SKM-1 treated with dmso at 0.1 percent for 144 hours (cell line): ENCODE data around the gene METTL26.

Source experiments
- DNase-seq: peaks from one replicate; lab custom pipeline; 2025; ENCODE audit not compliant: unreplicated experiment; lab: John Stamatoyannopoulos, UW

METTL26 gene

DNA sequence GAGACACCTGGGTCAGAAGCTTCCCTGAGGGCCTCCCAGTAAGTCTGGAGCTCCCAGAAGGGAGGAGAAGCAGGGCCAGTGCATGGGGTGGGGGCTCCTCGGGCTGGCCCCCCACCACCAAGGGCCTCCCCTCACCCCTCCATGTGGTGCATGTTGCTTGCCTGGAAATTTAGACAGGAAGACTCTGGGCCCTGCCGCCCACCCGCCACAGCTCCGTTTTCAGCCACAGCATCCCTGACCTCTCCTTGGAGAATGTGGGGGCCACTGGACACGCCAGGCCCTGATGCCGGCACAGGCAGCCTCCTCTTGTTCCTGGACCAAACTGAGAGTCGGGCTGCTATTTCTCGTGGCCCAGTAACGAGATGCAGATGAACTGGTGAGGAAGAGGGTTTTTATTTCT, 2.7 kb upstream of the METTL26 start:
- DNase-seq = no peak

DNA sequence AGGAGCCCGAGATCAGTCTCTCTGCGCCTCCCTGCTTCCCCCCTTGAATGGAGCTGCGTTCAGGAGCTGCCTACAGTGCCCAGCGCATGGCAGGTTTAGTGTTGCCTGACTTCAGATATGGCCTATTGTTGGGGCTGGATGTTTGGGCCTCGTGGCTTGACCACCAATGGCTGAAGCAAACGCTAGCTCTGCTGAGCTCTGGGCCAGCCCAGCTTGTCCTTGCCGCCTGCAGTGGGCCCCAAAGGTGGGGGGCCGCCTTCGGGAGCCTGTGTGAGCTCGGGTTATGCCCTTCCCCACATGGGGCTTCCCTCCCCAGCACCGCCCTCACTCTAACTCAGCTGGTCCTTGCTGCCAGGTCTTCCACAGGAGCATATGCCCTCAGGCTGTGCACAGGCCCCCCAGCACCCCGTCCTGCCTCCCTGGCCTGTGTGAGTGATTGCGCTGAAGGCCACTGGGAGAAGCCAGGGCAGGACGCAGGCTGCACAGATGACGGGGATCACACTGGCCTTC, 2.0 kb upstream of the METTL26 start:
- DNase-seq = no peak

DNA sequence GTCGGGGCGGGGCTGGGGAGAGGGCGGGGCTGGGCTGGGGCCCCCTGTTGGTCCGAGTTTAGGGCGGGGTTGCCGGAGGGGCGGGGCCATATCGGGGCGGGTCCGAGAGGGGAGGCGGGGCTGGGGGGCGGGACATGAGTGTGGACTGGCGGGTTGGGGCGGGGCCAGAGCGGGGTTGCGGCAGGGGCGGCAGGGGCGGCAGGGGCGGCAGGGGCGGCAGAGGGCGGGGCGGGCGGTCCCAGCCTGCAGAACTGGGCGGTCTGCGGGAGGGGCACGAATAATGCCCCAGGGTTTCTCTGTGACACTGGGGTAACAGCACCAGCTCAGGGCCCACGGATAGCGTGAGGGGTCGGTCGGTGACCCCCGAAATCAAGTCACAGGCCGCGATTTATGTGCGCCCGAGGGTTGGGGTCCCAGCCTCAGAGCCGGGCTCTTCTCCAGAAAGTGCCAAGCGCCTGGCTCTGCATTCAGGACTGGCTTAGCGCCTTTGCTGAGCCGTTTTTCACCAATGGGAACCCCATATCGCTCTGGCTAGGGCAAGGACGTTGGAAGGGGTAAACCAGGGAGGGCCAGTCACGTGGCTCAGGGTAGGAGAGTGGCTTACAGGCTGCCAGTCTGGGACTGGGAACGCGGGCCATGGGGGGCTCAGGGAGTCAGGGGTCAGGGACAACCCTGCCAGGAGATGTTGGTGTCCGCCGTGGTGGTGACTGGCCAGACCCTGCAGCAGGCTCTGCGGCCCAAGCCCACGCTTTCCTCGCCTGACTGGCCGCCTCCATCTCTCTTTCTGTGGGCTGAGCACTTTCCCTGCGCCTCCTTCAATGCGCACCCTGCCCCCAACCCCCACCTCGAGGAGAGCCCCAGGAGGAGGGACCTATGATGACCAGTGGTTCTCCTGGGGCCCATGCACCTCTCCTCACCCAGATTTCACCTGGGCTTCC, 1.2 kb upstream of the METTL26 start:
- peak; percentile 3 for DNase-seq

DNA sequence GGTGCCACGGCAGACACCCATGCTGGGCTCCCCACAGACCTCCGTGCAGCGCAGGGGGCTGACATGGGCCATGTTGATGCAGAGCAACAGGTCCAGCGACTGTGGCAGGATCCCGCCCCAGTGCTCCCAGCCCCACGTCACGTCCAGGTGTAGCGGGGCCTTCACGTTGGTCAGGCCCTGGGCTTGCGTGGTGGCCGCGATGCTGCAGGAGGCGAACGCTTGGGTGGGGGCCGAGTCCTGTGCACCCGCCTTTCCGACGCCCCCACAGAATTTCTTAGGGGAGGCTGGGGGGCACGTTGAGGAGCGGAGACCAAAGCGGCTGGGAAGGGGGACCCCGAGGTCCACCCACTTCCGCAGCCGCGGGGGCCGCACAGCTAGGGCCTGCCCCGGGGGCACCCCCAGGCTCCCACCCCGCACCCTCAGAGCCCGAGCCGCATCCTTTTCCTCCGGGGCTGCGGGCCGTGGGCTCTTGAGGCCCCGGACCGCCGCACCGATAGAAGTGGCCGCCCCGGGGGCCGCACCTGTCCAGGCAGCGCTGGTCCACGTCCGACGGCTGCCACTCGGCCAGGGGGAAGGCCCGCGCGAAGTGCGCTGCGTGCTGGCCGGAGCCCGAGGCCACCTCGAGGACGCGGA, 416 bp downstream of the METTL26 start:
- no peak for DNase-seq

DNA sequence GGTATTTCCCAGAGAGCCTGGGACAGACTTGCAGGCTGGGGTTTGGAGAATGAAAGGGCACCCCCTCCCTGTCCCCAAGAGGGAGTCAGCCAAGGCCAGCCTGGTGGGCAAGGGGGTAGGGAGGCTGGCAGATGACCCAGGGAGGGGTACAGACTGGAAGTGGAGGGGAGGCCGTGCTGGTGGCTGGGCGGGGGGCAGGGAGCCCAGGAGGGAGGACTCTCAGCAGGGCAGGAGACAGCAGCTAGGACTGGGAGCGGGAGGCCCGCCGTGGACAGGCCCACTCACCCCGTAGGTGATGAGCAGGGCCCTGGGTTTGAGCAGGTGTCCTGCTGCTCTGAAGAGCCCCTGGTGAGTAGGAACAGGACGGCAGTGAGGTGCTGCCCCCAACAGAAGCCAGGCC, 1.1 kb downstream of the METTL26 start:
- DNase-seq = no peak

DNA sequence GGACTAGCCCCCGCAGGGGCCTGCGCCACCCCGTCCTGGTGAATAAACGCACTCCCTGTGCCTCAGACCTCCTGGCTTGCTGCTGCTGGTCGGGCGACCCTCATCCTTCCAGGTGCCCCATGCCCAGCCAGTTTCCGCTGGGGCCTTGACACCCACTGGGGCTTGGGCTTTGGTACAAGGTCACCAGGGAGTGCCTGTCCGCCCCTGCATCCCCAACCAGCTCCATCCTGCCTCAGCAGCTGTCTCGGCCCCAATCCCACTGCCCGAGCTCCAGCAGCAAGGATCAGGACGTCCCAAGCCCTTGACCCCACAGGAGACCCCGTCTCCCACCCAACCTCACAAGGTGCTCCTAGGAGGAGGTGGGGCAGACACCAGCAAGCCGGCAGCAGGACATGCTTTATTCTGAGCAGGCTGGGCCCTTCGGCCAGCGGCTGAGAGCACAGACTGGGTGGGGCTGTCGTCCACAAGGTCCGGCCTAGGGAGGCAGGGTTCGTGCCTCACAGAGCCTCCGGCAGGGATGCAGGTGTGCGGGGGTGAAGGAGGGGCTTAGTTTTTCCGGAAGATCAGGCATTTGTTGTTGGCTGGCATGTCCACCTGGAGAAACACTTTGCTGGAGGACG, 1.9 kb downstream of the METTL26 start:
- no peak for DNase-seq

DNA sequence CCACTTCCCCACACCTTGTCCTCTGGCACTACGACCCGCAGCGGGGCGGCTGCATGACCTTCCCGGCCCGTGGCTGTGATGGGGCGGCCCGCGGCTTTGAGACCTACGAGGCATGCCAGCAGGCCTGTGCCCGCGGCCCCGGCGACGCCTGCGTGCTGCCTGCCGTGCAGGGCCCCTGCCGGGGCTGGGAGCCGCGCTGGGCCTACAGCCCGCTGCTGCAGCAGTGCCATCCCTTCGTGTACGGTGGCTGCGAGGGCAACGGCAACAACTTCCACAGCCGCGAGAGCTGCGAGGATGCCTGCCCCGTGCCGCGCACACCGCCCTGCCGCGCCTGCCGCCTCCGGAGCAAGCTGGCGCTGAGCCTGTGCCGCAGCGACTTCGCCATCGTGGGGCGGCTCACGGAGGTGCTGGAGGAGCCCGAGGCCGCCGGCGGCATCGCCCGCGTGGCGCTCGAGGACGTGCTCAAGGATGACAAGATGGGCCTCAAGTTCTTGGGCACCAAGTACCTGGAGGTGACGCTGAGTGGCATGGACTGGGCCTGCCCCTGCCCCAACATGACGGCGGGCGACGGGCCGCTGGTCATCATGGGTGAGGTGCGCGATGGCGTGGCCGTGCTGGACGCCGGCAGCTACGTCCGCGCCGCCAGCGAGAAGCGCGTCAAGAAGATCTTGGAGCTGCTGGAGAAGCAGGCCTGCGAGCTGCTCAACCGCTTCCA, 2.6 kb downstream of the METTL26 start:
- no peak for DNase-seq

DNA sequence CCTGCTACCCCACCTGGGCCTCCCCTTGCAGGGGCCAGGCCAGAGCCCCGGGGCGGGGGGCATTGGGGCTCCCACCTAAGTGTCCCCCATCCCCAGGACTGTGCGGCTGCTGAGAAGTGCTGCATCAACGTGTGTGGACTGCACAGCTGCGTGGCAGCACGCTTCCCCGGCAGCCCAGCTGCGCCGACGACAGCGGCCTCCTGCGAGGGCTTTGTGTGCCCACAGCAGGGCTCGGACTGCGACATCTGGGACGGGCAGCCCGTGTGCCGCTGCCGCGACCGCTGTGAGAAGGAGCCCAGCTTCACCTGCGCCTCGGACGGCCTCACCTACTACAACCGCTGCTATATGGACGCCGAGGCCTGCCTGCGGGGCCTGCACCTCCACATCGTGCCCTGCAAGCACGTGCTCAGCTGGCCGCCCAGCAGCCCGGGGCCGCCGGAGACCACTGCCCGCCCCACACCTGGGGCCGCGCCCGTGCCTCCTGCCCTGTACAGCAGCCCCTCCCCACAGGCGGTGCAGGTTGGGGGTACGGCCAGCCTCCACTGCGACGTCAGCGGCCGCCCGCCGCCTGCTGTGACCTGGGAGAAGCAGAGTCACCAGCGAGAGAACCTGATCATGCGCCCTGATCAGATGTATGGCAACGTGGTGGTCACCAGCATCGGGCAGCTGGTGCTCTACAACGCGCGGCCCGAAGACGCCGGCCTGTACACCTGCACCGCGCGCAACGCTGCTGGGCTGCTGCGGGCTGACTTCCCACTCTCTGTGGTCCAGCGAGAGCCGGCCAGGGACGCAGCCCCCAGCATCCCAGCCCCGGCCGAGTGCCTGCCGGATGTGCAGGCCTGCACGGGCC, 3.4 kb downstream of the METTL26 start:
- no peak for DNase-seq

DNA sequence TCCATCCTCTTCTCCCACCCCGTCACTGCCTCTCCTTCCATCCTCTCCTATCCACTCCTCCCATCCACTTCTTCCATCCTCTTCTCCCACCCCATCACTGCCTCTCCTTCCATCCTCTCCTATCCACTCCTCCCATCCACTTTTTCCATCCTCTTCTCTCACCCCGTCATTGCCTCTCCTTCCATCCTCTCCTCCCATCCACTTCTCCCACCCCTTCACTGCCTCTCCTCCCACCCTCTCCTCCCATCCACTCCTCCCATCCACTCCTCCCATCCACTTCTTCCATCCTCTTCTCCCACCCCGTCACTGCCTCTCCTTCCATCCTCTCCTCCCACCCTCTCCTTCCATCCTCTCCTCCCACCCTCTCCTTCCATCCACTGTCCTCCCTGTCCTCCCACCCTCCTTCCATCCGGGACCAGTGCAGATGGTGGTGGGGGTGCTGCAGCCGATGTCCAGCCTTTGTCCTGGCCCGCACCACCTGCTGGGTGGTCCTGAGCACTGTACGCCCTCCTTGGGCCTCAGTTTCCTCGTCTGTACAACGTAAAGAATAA, 4.2 kb downstream of the METTL26 start:
- no peak for DNase-seq

DNA sequence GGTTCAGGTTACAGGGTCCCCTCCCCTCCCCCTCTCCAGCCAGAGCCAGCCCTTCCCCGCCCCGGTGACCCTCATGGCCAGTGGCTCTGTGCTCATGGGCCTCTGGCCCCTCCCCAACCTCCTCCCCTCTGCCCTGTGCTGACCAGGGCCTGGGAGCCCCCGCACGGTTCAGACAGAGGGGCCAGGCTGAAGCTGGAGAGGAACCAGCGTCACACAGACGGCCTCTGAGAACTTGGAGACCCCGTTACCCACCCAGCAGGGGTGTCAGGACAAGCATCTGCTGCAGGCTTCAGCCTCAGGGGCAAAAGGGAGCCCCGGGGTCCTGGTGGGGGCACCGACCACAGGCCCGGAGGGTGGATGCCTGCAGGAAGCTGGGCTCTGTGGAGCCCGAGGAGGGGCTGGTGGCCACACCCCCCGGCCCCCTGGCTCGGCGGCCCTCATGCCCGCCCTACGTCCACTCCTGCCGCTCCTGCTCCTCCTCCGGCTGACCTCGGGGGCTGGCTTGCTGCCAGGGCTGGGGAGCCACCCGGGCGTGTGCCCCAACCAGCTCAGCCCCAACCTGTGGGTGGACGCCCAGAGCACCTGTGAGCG, 5.2 kb downstream of the METTL26 start, which contains the start of gene WFIKKN1:
TSS of gene WFIKKN1 (plus strand) at position 171 of the 591 bp plus-strand sequence. CDS start at position 440, 269 bp downstream.
- DNase-seq = no peak

DNA sequence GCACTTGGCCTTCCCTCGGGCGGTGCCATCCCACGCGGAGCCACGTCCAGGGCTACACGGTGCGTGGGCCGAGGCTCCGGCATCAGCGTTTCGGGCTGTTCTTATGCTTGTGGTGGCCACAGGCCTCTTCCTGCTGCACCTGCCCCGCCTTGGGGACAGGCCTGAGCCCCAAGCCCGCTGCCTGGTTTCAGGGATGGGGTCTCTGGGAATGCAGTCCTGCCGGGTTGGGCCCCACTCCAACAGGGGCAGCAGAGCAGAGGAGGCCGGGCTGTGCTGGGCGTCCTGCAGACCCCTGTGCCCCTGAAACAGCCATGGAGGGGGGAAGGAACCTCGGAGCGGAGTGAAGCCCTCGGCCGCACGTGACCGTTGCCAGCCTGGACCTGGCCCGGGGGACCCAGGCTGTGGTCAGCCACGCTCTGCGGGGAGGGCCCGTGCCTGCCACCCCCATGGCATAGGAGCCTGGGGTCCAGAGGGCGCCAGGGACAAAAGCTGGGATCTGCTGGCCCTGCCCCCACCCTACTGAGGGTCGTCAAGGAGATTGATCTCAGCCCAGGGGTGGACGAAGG, 5.8 kb downstream of the METTL26 start:
- no peak for DNase-seq

DNA sequence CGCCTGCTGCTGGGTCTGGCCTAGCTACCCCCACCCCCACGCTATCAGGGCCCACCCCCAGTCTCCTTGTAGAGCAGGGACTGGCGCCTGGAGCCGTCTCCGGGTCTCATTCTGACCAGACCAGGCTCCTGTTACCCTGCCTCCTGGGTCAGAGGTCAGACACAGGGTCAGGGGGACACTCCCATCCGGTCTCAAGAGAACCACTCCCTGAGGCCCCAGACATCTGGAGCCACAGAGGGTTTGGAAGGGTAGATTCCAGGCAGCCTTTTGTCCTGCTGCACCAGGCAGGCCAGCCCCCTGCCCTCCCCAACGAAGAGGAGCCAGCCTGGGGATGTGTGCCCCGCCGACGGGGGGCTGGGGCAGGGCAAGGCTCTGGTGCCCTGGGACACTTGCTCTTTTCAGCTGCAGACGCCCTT, 6.3 kb downstream of the METTL26 start:
- DNase-seq = no peak

DNA sequence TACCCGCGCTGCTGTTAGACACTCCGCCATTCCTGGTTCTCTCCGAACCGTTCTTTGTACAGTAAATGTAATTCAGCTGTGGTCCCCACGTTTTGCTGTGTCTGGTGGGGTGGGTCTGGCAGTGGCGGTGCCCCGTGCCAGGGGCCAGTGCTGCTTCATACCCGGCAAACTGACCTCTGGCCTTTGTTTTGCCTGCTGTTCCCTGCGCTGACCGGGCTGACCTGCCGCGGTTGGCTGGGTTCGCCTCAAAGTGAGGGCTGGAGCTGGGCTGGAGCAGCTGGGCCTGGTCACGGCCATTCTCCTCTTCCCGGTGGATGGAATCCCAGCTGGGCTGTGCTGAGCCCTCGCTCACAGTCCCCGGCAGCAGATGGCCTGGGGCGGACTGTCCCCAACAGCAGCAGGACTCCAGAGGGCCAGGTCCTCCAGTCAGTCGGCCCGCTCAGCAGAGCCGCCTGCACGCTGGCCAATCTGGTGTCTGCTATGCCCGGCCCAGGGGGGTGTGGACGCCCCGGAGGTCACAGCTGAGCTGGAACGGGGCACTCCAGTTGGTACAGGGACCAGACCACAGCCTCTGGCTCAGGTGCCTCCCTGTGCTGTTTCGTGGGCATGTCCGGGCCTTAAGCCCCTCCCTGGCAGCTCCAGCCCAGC, 6.8 kb downstream of the METTL26 start:
- DNase-seq = no peak

DNA sequence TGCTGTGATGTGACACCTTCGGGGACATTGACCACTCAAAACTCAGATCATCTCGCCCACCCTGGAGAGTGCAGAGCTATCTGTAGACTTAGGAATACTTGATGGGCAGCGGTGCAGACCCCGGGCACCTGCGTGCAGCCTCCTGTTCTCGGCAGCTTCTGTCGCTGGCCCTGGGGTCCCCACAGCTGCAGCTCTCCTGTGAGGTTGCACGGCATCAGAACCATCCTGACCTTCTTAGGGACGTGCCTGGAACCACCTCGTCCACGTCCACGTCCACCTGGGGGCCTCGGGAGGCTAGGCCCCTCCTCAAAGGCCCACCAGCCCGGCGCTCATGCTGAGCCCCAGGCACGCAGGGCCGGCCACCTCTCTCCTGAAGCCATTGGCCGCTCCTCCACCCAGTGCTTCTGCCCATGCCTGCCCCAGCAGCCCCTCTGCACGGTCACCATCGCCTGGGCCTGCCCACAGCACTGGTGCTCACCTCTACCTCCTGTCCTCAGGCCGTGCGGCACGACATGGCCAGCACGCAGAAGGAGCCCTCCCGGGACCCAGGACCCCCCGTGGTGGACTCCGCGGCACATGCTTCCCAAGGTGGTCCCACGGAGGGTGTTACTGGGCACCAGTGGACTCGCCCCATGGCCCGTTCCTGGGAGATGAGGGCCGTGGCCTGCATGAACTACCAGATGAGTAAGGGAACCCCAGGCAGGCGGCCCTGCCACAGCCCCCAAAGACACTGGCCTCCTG, 7.6 kb downstream of the METTL26 start:
- no peak for DNase-seq

DNA sequence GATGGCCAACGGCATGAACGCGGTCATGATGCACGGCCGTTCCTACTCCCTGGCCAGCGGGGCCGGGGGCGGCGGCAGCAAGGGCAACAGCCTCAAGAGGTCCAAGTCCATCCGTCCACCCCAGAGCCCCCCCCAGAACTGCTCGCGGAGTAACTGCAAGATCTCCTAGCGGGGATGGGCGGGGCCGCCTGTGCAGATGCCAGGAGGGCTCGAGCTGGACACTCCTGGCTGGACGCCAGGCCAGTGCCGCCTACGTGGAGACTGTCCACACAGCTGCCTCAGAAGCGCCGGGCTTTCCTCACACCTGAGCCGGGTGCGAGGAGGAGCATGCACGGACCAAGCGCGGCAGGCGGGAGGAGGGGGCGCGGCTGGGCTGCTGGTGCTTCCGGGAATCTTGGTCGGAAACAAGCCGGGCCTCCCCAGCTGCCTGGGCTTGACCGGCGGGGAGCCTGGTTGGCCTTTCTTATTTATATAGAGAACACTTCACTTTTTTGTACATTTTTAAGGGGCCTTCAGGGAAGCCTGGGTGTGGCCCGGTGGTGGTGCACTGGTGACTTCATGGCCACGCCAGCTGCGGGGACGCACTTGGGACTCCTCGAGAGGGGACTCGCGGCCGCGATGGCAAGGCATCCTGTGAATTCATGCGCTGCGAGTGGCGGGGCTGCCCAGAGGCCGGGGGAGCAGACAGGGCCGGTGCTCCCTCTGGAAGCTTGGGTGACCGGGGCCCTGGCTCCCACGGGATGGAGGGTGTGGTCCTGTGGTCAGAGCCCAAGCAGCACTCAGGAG, 8.5 kb downstream of the METTL26 start:
- DNase-seq = no peak

DNA sequence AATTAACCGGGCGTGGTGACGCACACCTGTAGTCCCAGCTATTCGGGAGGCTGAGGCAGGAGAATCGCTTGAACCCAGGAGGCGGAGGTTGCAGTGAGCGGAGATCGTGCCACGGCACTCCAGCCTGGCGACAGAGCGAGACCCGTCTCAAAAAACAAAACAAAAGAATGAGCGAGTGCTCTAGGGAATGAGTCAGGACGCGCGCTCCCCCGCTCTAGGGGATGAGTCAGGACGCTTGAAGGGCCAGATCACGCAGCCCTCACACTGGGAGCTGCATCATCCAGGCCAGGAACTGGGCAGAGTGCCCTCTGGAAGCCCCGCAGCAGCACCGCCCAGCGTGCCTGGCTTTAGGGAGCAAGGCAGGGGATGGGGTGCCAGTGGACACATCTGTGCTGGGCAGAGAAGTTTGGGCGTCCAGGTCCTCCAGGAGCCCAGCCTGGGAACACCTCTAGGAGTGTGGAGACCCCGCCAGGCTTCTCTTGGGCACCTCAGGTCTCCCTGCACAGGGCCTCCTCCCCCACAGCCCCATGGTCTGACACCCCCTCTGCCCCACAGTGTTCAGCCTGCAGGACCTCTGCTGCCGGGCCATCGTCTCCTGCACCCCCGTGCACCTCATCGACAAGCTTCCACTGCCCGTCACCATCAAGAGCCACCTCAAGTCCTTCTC, 9.2 kb downstream of the METTL26 start:
- DNase-seq = no peak
